ENCODE data around the gene CBLB. TPM values are rescaled to one million over a fixed set of nuclear protein-coding genes. Genes with fewer than 3 reads are reported as not detected.
"Not testable (repeated sequence)": the region's sequence is repeated elsewhere in the genome, so short reads cannot be mapped to it uniquely, and the experiment has no call there.

The CBLB gene
- total RNA-seq, 1 experiment from 2014 or later = 5.0 TPM

DNA sequence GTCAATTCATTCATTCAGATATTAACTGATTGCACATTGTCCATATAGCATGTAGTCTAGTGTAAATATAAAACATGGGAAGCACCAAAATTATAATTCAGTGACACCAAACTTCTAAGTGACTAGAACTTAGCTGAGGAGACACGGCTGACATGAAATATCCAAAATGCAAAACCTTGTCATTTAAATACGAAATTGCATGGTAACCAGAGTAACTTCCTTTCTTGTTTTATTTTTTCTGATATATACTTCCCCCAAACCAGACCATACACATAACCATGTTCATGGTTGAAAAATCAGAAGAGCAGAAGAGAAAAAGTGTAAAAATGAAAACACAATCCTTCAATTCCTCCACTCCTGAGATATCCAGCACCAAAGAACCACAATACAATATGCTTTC lies 38.0 kb downstream of the CBLB start:
- no peaks in the 10 kb centered on the region for H3K27me3 ChIP-seq (replicated peaks)
- peaks cover 26% of the 10 kb centered on the region for H3K4me1 ChIP-seq (replicated peaks)
- DNase-seq (ENCODE audit: low read depth in 1 of 2, low spot score in 2 of 2) = no peak
- no peak overlapping the region for H3K4me3 ChIP-seq
- no peaks in the 10 kb centered on the region for H3K36me3 ChIP-seq
- H3K9me3 ChIP-seq (replicated peaks) = no peaks in the 10 kb centered on the region
- no peak overlapping the region for H3K27ac ChIP-seq

DNA sequence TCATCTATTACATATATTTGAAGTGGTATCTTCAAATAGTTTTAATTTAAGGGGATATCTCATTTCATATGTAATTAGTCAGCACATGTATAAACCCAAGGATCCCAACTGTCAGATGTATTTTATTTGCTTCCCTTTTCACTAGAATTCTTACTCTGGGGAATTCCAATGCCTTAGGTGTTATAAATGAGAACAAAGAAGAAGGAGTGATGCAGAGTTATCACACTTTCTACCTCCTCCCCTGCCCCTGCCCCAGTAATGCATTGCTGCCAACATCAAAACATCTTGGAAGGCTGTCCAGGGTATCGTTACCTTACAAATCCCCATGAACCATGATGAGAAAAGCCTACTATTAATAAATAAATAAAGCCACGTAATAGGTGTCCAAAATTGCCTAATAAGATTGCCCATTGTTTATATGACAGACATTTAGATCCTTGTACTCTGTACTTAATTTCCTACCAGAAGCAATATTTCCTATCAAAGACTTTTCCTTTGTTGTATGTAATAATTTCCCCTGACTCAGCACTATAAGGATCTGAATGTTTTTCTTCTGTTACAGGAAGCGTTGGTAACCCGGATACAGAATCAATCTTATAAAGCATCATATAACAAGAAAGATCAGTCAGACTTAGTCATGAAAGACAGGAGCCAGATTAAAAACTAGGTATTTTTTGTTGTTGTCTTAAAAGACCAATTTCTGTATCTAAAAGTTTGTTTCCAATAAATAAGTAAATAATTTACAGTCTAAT lies 38.8 kb downstream of the CBLB start:
- H3K36me3 ChIP-seq = no peaks in the 10 kb centered on the region
- DNase-seq (ENCODE audit: low read depth in 1 of 2, low spot score in 2 of 2) = no peak
- no peak overlapping the region for H3K27ac ChIP-seq
- H3K27me3 ChIP-seq (replicated peaks) = no peaks in the 10 kb centered on the region
- no peak overlapping the region for H3K4me3 ChIP-seq
- H3K9me3 ChIP-seq (replicated peaks) = no peaks in the 10 kb centered on the region
- peaks cover 19% of the 10 kb centered on the region for H3K4me1 ChIP-seq (replicated peaks)

DNA sequence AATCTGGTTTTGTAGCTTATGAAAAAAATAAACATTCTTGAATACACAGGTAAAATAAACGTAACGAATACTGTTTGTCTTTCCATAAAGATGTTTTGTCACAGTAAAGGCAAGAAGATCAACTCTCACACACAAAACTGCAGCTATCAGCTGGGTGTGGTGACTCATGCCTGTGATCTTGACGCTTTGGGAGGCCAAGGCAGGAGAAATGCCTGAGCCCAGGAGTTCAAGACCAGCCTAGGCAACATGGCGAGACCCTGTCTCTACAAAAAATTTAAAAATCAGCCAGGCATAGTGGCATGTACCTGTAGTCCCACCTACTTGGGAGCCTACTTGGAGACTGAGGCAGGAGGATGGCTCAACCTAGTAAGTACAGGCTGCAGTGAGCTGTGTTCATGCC lies 39.6 kb downstream of the CBLB start:
- Histone ChIP-seq H3K36me3 (no peaks in the 10 kb centered on the region), H3K27me3 (replicated peaks) (no peaks in the 10 kb centered on the region), H3K4me1 (replicated peaks) (peaks cover 16% of the 10 kb centered on the region), H3K4me3 (no peak overlapping the region), H3K27ac (no peak overlapping the region), H3K9me3 (replicated peaks) (no peaks in the 10 kb centered on the region)
- no peak for DNase-seq (ENCODE audit: low read depth in 1 of 2, low spot score in 2 of 2)

DNA sequence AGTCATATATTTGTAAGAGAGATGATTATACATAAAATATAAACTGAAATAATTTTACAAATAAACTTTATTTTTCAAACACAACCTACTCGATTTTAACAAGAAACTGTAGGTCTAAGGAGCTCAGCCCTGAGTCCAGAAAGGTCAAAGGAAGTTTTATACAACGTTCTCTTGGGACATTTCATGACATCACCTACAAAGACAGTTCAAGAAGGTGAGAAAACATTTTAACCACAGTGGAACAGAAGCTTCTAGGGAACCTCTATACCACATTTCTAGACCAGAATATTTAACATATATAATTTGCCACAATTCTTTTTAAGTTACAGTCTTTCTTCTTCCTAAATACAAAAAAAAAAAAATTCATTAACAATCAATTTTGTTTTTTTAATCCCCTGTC lies 40.1 kb downstream of the CBLB start:
- H3K4me1 ChIP-seq (replicated peaks) = peaks cover 21% of the 10 kb centered on the region
- no peak for DNase-seq (ENCODE audit: low read depth in 1 of 2, low spot score in 2 of 2)
- H3K27ac ChIP-seq = no peak overlapping the region
- H3K9me3 ChIP-seq (replicated peaks) = no peaks in the 10 kb centered on the region
- H3K27me3 ChIP-seq (replicated peaks) = no peaks in the 10 kb centered on the region
- H3K36me3 ChIP-seq = no peaks in the 10 kb centered on the region
- no peak overlapping the region for H3K4me3 ChIP-seq

DNA sequence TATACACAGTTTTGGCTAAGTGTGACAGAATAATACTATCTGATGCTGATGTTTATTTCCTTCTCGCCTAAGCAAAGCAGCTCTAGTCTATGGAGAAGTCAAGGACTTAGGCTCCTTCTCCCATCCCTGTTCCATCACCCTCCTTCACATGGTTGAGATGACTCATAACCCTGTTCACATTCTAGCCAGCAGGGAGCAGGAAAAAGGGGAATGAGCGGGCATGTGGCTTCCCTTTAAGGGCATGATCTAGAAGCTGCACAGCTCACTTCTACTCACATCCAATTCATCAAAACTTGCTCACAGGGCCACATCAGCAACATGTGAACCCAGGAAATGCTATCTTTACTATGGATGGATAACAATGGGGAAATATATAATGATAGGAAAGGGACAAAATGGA lies 40.9 kb downstream of the CBLB start:
- H3K4me1 ChIP-seq (replicated peaks) = peaks cover 28% of the 10 kb centered on the region
- H3K36me3 ChIP-seq = no peaks in the 10 kb centered on the region
- no peak overlapping the region for H3K27ac ChIP-seq
- H3K9me3 ChIP-seq (replicated peaks) = no peaks in the 10 kb centered on the region
- no peaks in the 10 kb centered on the region for H3K27me3 ChIP-seq (replicated peaks)
- peak; percentile 50 to 57 for DNase-seq (ENCODE audit: low read depth in 1 of 2, low spot score in 2 of 2)
- H3K4me3 ChIP-seq = no peak overlapping the region

DNA sequence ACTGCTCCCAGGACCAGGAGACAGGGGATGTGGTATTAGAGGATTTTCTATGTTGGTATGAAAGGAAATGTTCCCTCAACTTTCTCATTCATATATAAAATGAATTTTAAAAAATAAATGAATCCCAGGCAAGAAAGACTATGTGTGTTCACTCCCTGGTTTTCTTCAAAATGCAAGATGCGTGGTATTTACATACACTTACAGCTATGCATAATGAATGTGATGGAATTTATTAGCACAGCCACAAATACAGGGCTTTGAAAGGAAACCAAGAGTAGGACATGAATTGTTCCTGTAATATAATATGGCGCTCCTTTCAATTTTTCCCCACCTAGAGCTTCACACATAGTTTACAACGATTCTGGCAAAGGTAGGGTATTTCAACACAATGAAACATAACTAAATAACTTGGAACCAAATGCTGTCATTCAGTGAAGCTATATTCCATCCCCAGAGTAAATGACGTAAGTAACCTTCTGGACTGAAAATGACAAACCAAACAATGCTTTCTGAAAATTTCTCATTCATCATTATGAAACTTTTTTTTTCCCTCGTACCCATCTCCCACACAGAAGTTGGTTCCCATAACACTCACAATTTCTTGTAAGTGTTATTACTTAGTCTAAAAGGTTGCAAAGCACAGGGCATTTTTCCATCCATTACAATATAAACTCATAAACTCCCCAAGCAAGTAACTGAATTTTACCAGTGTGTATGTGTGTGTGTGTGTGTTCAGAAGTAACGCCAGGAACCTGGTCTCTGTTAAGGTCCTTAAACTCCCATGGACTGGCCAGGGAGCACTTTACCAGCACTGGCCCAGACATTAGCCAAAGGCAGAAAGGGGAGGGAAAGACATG lies 41.8 kb downstream of the CBLB start:
- H3K27me3 ChIP-seq (replicated peaks) = no peaks in the 10 kb centered on the region
- no peaks in the 10 kb centered on the region for H3K9me3 ChIP-seq (replicated peaks)
- H3K4me1 ChIP-seq (replicated peaks) = peaks cover 36% of the 10 kb centered on the region
- no peak overlapping the region for H3K4me3 ChIP-seq
- H3K36me3 ChIP-seq = no peaks in the 10 kb centered on the region
- H3K27ac ChIP-seq = no peak overlapping the region
- no peak for DNase-seq (ENCODE audit: low read depth in 1 of 2, low spot score in 2 of 2)

DNA sequence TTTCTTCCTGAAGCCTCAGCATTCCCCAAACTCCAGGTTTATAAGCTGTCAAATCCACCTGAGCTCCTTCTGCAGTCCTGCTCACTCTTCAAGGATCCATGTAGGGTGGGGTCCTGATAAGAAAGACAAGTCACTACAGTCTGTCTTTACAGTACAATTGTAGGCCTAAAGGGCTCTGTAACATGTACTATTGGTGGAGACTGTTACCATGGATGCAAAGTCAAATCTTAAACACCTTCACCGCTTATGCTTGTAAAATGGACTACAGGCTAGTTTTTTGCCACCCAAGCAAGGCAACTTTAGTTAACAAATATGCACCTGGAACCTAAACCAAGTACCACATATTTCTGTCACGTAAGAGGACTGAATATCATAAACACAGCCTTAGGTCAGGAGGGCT lies 44.7 kb downstream of the CBLB start:
- no peaks in the 10 kb centered on the region for H3K27me3 ChIP-seq (replicated peaks)
- no peak overlapping the region for H3K4me3 ChIP-seq
- no peaks in the 10 kb centered on the region for H3K9me3 ChIP-seq (replicated peaks)
- H3K36me3 ChIP-seq = no peaks in the 10 kb centered on the region
- H3K27ac ChIP-seq = peak overlapping the region; percentile 60
- peaks cover 36% of the 10 kb centered on the region for H3K4me1 ChIP-seq (replicated peaks)
- no peak for DNase-seq (ENCODE audit: low read depth in 1 of 2, low spot score in 2 of 2)

DNA sequence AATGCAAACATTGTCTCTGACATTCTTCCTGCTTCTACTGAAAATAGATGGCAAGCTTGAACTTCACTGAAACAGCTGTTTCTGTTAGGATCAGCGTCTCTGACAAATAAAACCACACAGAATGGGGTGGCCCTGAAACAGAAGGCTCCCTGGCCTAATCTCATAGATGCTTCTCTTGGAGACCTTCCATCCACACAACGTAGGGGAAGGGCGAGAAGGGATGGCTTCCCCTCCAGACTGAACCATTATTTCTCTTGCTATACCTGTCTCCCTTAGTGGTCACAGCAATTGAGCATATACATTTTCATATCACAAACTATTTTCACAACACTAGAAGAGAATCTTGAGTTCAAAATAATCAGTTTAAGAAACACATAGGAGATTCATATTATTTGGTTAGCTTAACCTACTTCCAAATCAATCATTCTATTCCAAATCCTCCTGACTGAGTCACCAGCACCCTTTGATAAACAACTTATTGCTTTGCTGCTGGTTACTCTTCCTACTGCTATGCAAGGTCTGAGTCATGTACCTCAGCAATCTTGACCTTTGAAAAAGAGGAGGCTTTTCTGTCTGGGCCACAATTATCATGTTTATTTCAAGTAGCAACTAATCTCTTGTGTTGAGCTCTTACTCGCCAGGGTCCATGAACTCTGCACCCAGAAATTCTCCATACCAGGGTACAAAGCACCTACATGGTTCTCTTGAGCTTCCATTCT lies 45.5 kb downstream of the CBLB start:
- peak; percentile 56 to 79 for DNase-seq (ENCODE audit: low read depth in 1 of 2, low spot score in 2 of 2)
- peaks cover 33% of the 10 kb centered on the region for H3K4me1 ChIP-seq (replicated peaks)
- H3K9me3 ChIP-seq (replicated peaks) = no peaks in the 10 kb centered on the region
- H3K36me3 ChIP-seq = no peaks in the 10 kb centered on the region
- no peaks in the 10 kb centered on the region for H3K27me3 ChIP-seq (replicated peaks)
- no peak overlapping the region for H3K4me3 ChIP-seq
- peak overlapping the region; percentile 65 for H3K27ac ChIP-seq

DNA sequence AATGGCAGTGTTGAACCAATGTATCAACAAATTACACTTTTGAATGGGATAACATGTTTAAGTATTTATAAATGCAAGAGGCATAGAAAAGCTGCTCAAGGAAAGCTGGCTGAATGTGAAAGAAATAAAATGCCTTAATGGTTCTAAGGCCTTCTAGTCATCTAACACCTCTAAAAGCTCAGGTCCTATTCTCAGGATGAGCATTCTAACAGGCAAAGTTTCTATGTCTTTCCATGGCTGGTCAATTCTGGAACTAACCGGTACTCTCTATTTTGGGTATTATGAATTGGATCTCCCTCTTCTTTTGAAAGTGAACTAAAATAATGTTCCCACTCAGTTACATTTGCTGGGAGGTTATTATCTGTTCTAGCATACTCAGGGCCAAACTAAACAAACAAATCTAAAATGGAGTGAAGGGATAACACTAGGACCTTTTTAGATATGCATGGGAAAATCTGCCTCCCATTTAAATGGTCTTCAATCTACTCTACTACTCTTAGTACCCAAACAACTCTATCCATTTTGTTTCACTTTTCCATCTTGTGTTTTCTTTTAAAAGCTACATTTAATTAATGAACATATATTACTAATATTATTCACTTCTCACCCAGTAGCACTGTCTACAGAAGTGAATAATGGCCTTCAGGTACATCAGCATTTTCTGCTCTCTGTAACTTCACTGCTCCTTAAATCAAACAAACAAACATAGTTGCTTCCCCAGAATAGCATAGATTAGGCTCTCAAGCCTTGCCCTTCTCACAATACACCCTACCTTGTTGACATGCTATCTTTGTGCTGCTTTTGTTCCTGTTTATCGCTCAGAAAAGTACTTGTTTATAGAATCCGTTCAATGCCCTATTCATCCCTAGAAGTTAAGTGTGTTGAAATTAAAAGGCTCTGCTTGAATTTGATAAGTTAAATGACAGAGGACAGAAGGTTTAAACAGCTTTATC lies 46.4 kb downstream of the CBLB start:
- Histone ChIP-seq H3K4me3 (no peak overlapping the region), H3K27me3 (replicated peaks) (no peaks in the 10 kb centered on the region), H3K9me3 (replicated peaks) (no peaks in the 10 kb centered on the region), H3K36me3 (no peaks in the 10 kb centered on the region), H3K27ac (peak overlapping the region; percentile 65), H3K4me1 (replicated peaks) (peaks cover 24% of the 10 kb centered on the region)
- peak in 1 of 2 experiments; percentile 33 for DNase-seq (ENCODE audit: low read depth in 1 of 2, low spot score in 2 of 2)

DNA sequence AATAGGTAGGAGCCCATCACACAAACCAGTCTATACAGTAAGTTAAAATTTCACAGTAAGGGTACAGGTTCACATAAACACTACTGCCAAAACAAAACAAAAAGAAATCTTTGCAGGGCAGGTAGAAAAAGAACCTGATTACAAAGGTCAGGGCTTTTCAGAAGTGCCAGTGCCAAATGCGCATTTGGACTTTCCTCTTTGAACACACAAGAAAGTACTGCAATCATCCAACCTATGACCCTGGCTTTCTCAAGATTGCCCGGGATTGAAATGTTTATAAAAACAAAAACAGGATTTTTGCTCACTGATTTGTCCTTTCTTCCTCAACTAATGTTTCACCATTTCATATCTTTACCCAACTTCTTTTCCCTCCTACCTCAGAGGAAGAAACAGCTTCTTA lies 47.4 kb downstream of the CBLB start:
- peaks cover 23% of the 10 kb centered on the region for H3K4me1 ChIP-seq (replicated peaks)
- no peak for DNase-seq (ENCODE audit: low read depth in 1 of 2, low spot score in 2 of 2)
- H3K36me3 ChIP-seq = no peaks in the 10 kb centered on the region
- H3K9me3 ChIP-seq (replicated peaks) = no peaks in the 10 kb centered on the region
- no peak overlapping the region for H3K27ac ChIP-seq
- no peaks in the 10 kb centered on the region for H3K27me3 ChIP-seq (replicated peaks)
- no peak overlapping the region for H3K4me3 ChIP-seq

DNA sequence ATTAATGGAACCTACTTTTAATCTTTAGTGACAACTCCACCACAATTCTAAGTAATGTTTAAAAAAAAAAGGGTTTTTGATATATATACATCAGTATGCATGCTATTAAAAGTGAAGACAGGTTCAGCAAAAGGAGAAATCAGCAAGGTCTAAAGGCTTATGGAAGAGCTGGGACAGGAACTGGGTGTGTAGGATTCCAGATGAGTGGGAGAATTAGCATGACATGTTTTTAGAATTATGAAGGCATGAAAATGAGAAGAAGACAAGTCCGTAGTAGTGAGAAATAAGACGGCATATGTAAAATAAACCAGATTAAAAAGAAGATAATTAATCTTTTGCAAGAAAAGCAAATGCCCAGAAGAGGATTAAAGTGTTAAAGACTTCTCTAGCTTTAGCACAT lies 52.0 kb downstream of the CBLB start:
- no peaks in the 10 kb centered on the region for H3K9me3 ChIP-seq (replicated peaks)
- no peaks in the 10 kb centered on the region for H3K27me3 ChIP-seq (replicated peaks)
- no peak overlapping the region for H3K27ac ChIP-seq
- DNase-seq (ENCODE audit: low read depth in 1 of 2, low spot score in 2 of 2) = no peak
- no peak overlapping the region for H3K4me3 ChIP-seq
- H3K4me1 ChIP-seq (replicated peaks) = peaks cover 4% of the 10 kb centered on the region
- no peaks in the 10 kb centered on the region for H3K36me3 ChIP-seq

DNA sequence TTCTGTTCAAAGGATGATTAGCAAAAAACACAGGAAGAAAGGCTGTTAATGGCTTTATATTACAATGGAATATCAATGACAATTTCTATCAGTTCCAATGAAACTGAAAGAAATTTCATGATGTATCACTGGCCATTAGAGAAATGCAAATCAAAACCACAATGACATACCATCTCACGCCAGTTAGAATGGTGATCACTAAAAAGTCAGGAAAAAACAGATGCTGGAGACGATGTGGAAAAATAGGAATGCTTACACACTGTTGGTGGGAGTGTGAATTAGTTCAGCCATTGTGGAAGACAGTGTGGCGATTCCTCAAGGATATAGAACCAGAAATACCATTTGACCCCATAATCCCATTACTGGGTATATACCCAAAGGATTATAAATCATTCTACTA lies 53.5 kb downstream of the CBLB start:
- H3K27ac ChIP-seq; H3K36me3 ChIP-seq; H3K4me1 ChIP-seq (replicated peaks); DNase-seq (ENCODE audit: low read depth in 1 of 2, low spot score in 2 of 2); H3K4me3 ChIP-seq; H3K9me3 ChIP-seq (replicated peaks); H3K27me3 ChIP-seq (replicated peaks): not testable (repeated sequence)

DNA sequence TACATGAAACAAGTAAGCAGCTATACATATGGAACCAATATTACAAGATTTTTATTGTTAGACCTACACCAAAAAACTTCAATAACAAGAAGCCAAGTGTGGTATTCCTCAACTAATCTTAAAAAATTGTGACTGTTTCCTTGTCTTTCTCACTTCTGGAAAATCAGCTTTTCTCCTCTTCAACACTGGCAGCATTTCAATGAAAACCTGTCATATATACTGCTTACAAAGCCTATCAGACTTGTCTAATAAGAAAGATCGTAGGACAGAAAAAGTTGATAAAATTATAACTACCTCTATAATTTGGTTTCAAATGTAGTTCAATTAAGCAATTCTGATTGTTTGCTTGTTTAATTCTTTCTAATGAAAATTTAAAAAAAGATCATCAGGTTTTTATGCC lies 55.1 kb downstream of the CBLB start:
- H3K27me3 ChIP-seq (replicated peaks) = no peaks in the 10 kb centered on the region
- no peak overlapping the region for H3K27ac ChIP-seq
- H3K4me1 ChIP-seq (replicated peaks) = peaks cover 4% of the 10 kb centered on the region
- H3K36me3 ChIP-seq = no peaks in the 10 kb centered on the region
- DNase-seq (ENCODE audit: low read depth in 1 of 2, low spot score in 2 of 2) = no peak
- H3K9me3 ChIP-seq (replicated peaks) = no peaks in the 10 kb centered on the region
- H3K4me3 ChIP-seq = no peak overlapping the region
